ENCODE measurements around the gene HADHA. TPM values are rescaled to one million over a fixed set of nuclear protein-coding genes. Genes with fewer than 3 reads are reported as not detected.

HADHA gene
- total RNA-seq, 1 experiment from 2014 or later: 131 TPM

DNA sequence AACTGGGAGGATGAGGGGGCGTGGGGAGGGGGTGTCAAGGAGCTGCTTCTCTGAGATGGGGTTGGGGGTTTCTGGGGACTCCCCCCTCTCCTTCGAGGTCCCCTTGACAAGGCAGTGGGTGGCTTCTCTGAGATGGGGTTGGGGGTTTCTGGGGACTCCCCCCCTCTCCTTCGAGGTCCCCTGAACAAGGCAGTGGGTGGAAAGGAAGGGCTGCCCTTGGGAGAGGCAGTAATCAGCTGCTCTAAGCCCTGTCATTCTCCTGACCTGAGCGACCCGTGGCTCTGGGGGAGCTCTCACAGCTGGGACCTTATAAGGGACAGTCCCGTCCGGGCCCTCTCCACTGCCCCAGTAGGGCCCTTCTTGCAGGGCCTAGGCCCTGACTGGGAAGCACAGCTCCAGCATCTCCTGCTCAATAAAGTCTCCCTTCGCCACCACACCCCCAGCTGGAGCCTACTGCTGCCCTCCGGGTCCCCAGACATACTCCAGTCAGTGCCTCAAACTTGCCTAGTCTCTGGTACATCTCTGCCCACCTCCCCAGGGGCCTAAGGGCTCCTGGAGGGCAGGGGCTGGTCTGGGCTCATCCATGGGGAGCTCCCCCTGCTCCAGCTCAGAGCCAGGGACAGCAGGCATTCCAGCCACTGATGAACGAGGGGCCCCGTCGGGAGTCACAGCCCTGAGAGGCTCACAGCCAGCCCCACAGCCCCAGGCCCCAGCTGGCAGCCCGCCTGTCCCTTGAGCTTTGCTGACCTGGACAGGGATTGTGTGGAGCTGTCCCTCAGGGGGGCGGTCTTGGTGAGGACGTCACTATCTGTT lies 68.8 kb downstream of the HADHA start:
- CTCF ChIA-PET: interaction anchor here (0.6 kb wide), 1 partner anchor 333 kb away, joined by 6 read pairs; no protein-coding TSS in a partner anchor

DNA sequence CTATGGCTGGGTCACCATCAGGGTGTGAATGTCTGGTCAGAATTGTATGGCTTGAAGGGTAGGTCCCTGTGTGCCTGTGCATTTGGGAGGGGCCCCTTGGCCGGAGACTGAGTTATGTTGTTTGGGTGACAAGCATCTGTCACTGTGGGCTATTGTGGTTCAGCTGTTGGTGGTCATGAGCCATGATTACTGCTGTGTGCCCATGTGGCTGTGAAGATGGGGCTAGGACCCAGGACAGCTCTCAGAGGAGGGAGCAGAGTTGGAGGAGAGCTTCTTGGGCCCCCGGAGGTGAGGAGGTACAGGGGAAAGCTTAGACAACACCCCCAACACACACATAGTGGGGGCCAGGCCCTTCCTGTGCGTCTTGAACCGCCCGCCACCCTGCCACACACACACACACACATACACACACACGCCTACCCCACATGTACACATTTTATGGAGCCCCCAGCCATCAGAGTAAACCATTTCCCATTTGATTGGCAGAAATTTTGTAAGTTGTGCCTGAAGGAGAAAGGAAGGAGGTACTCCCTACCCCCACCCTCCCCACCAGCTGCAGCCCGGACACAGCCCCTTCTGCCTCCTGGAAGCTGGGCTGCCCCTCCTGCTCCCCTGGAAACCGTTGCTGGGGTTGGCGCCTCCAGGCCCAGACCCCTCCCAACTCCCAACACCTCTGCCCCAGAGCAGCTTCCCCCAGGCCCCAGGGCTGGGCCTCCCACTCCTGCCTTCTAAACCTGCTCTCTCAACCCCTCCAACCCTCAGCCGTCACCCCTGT lies 69.6 kb downstream of the HADHA start:
- intact Hi-C loops (cut with micrococcal nuclease): no loop called here
- DNase-seq: no peak
- no peaks in the 10 kb centered on the region for H3K79me2 ChIP-seq (ENCODE audit: low read length)
- no peaks in the 10 kb centered on the region for H3K36me3 ChIP-seq (ENCODE audit: low read depth, low read length)
- H4K20me1 ChIP-seq (ENCODE audit: low read length): no peaks in the 10 kb centered on the region
- H2AFZ ChIP-seq (ENCODE audit: low read length): no peak overlapping the region
- H3K4me2 ChIP-seq (ENCODE audit: low read length): no peak overlapping the region
- no peaks in the 10 kb centered on the region for H3K9me3 ChIP-seq (ENCODE audit: low read length)
- POLR2A ChIA-PET (ENCODE audit: unreplicated experiment): no interaction called here
- H3K4me3 ChIP-seq (ENCODE audit: low read length): no peak overlapping the region
- H3K4me1 ChIP-seq (ENCODE audit: insufficient read depth, low read length): 0 out of 2 replicates have a peak, but pooled peaks cover 4% of the 10 kb centered on the region
- no peak overlapping the region for H3K27ac ChIP-seq (ENCODE audit: low read length)
- H3F3A ChIP-seq (ENCODE audit: low read length, unreplicated experiment): no peaks in the 10 kb centered on the region
- H3K9ac ChIP-seq (ENCODE audit: low read length): no peak overlapping the region
- no peak for TF ChIP-seq EZH2 (IDR thresholded peaks at IDR 0.05; ENCODE audit: low read length, unreplicated experiment)
- TF ChIP-seq, protein P1, sequence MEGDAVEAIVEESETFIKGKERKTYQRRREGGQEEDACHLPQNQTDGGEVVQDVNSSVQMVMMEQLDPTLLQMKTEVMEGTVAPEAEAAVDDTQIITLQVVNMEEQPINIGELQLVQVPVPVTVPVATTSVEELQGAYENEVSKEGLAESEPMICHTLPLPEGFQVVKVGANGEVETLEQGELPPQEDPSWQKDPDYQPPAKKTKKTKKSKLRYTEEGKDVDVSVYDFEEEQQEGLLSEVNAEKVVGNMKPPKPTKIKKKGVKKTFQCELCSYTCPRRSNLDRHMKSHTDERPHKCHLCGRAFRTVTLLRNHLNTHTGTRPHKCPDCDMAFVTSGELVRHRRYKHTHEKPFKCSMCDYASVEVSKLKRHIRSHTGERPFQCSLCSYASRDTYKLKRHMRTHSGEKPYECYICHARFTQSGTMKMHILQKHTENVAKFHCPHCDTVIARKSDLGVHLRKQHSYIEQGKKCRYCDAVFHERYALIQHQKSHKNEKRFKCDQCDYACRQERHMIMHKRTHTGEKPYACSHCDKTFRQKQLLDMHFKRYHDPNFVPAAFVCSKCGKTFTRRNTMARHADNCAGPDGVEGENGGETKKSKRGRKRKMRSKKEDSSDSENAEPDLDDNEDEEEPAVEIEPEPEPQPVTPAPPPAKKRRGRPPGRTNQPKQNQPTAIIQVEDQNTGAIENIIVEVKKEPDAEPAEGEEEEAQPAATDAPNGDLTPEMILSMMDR (conservative IDR thresholded peaks at IDR 0.05; ENCODE audit: low read depth, low read length): no peak
- no peak for TF ChIP-seq EZH2phosphoT487 (IDR thresholded peaks at IDR 0.05; ENCODE audit: borderline replicate concordance, low read length)
- no TSS peak for BruUV-seq (replicated peaks)
- ATAC-seq: no peak
- H3K27me3 ChIP-seq (ENCODE audit: low read length): no peaks in the 10 kb centered on the region
- no peaks in the 10 kb centered on the region for H3K9me2 ChIP-seq (replicated peaks; ENCODE audit: low read length)
- CTCF ChIA-PET: no interaction called here

More for the DNA sequence above, 68.8 kb downstream of the HADHA start:
- H3K9me2 ChIP-seq (replicated peaks; ENCODE audit: low read length): no peaks in the 10 kb centered on the region
- intact Hi-C loops (cut with micrococcal nuclease): no loop called here
- BruUV-seq (replicated peaks): no TSS peak
- H3K27me3 ChIP-seq (ENCODE audit: low read length): no peaks in the 10 kb centered on the region
- no peak overlapping the region for H3K4me3 ChIP-seq (ENCODE audit: low read length)
- H4K20me1 ChIP-seq (ENCODE audit: low read length): no peaks in the 10 kb centered on the region
- ATAC-seq (no peak), DNase-seq (no peak)
- no peak overlapping the region for H2AFZ ChIP-seq (ENCODE audit: low read length)
- H3K4me1 ChIP-seq (ENCODE audit: insufficient read depth, low read length): 0 out of 2 replicates have a peak, but pooled peaks cover 4% of the 10 kb centered on the region
- H3F3A ChIP-seq (ENCODE audit: low read length, unreplicated experiment): no peaks in the 10 kb centered on the region
- H3K36me3 ChIP-seq (ENCODE audit: low read depth, low read length): no peaks in the 10 kb centered on the region
- no peaks in the 10 kb centered on the region for H3K79me2 ChIP-seq (ENCODE audit: low read length)
- H3K4me2 ChIP-seq (ENCODE audit: low read length): no peak overlapping the region
- H3K27ac ChIP-seq (ENCODE audit: low read length): no peak overlapping the region
- no peak overlapping the region for H3K9ac ChIP-seq (ENCODE audit: low read length)
- TF ChIP-seq EZH2 (IDR thresholded peaks at IDR 0.05; ENCODE audit: low read length, unreplicated experiment): no peak
- TF ChIP-seq EZH2phosphoT487 (IDR thresholded peaks at IDR 0.05; ENCODE audit: borderline replicate concordance, low read length): no peak
- TF ChIP-seq, protein P1 (conservative IDR thresholded peaks at IDR 0.05; ENCODE audit: low read depth, low read length): no peak
- POLR2A ChIA-PET (ENCODE audit: unreplicated experiment): no interaction called here
- H3K9me3 ChIP-seq (ENCODE audit: low read length): no peaks in the 10 kb centered on the region
